ENCODE measurements around the gene TRPM3.
"Not testable (repeated sequence)": the region's sequence is repeated elsewhere in the genome, so short reads cannot be mapped to it uniquely, and the experiment has no call there.

Gene TRPM3

DNA sequence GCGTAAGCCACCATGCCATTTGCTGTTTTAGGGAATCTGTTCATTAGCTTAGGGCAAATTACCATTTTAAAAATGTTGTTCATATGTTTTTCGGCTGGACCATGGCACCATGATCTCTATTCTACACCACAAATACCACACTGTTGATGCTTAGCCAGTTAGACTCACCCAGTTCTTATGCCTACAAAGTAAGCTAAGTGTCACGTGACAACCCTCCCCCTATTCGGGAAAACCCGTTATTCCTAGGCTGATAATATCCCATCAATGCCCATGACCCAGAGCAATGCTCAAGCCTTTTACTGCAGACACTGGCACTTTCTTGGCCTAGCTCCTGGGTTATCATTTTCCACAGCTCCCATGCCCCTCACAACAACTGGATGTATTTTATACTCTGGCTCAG is 426.7 kb downstream of the TRPM3 start:
- DNase-seq (ENCODE audit: extremely low spot score, insufficient read length, low read depth), result no peak
- no peak for FAIRE-seq

DNA sequence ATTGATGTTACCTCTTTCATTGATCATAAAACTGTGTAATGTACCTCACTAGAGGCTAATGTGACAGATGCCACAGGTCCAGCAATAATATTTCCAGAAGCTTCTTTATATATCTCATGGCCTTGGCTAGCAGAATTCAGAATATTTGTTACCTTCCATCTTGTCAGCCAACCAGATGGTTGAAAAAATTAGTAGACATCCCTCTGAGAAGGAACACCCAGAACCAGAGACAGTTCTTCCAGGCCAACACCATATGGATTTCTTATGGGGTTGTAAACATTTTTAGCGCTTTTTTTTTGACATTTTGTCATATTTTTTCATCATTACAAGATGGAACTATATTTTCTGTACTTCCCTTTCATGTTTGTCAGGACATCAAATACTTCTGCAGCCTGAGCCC is 428.2 kb downstream of the TRPM3 start:
- FAIRE-seq (no peak), DNase-seq (ENCODE audit: extremely low spot score, insufficient read length, low read depth) (no peak)

DNA sequence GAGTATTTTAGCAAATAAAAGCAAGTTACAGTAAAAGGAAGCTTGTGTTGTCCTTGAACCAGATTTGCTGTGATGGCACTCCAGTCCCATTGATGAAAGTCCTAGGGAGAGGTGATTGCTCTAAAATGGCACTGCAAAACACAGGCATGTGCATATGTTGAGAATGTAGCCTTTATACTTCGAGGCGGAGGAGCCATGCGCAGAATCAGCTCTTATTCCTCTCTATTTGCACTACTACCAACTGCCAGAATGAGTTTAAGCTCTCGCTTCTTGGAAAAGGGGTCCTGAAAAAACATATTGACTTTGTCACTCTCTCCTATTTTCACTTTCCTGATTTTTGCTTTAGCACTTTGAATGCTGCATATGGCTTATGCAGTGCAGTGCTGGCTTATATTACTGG is 429.0 kb downstream of the TRPM3 start:
- DNase-seq (ENCODE audit: extremely low spot score, insufficient read length, low read depth) (no peak), FAIRE-seq (no peak)

DNA sequence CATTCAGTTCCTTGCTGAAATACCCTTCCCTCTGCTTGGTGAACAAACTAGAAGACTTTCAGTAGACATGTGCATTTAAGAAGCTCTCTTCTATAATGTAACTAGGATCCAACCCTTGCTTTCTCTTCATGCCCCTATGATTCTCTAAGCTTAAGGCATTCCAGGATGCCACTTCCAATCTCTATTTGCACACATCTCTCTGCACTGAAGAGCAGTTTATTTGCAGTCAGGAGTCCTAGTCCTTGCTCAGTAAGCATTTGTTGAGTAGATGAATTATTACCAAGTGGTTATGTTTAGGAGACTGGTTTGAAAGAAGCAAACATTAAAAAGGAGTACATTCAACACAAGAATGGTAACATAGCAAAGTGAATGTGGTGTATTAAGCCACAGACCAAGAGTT is 432.7 kb downstream of the TRPM3 start:
- DNase-seq (ENCODE audit: extremely low spot score, insufficient read length, low read depth) (no peak), FAIRE-seq (no peak)

DNA sequence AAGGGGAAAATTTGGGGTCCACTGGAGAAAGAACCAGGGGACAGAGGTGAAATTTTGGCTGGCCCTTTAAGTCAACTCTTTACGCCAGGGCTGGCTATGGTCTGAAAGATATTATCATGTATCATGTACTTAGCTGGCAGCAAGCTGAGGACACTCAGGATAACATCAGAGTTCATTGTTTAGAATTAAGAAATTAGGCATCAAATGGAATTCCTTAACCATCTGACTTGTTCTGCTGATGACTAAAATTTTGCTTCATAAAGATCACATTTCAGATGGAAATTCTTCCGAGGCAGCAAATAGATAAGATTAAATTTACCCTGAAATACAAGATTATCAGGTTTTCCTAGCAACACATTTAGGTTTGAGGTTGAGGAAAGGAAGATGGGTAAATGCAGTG is 437.6 kb downstream of the TRPM3 start:
- DNase-seq (ENCODE audit: extremely low spot score, insufficient read length, low read depth), result no peak
- FAIRE-seq, result no peak

DNA sequence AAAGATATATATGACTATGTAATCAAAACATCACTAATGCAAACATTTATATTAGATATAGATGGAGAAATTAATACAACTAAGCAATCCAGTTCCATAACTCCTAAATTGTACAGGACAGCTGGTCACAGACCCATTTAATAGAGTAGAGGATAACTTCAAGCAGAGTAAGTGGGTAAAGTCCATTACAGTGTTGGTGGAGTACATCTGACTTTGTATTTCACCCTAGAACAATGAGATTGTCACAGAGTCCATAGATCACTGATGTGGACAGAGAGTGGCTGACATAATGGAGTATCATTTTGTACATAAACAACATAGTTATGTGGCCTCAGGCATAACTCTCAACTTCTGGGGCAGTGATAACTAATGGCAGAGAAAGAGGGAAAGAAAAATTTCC is 439.1 kb downstream of the TRPM3 start:
- FAIRE-seq, result no peak
- DNase-seq (ENCODE audit: extremely low spot score, insufficient read length, low read depth), result no peak

DNA sequence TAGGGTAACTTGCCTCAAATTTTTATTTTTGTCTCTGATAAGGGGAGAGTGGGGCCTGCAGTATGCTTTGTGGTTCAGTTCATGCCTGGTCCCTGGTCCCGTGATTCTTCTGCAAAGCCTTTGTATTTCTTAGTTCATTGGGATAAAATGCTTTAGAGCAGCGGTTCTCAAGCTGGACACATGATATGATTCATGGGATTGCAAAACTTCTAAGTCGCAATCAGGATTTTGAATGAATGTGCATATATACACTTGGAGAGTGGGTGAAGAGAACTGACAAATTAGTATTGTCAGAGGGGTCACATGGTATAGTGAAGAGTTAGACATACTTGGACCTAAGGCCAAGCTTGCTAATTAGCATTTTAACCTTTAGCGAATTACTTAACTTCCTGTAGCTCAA is 441.6 kb downstream of the TRPM3 start:
- no peak for FAIRE-seq
- no peak for DNase-seq (ENCODE audit: extremely low spot score, insufficient read length, low read depth)

DNA sequence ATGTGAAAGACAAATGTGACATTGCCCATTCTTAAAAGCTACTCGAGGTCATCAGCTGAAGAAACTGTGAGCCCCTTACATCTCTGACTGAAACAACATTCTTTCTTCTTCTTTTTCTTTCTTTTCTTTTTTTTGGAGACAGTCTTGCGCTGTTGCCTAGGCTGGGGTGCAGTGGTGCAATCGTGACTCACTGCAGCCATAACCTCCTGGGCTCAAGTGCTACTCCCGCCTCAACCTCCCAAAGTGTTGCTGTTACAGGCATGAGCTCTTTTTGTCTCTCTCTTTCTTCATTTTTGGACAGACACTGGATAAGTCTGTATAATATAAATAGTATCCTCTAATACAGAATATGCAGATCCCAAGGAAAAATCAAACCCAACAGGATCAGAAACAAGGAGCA is 443.3 kb downstream of the TRPM3 start:
- no peak for FAIRE-seq

DNA sequence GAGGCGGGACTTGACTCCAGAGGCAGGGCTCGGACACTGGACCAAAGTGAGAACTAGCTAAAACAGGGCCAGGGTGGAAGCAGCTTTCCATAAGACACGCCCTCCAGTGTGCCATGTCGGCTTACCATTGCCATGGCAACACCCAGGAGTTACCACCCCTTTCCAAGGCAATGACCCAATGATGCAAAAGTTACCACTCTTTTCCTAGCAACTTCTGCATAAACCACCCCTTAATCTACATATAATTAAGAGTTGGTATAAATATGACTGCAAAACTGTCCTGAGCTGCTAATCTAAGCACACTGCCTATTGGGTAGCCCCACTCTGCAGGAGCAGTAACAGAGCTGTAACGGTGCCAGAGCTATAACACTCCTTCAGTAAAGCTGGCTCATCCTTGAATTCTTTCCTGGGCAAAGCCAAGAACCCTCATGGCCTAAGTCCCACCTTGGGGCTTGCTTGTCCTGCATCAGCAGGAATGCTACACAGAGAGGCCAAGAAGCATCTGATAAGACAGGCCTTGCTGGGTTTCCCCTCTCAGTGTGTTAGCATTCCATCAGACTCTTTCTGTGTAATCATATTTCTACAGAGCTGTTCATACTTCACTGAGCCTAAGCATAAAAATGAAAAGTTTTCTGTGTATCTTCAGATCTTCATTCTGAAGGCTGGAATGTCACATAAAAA is 444.2 kb downstream of the TRPM3 start:
- FAIRE-seq, result no peak
- DNase-seq (ENCODE audit: extremely low spot score, insufficient read length, low read depth), result no peak

More for the DNA sequence above, 443.3 kb downstream of the TRPM3 start:
- no peak for DNase-seq (ENCODE audit: extremely low spot score, insufficient read length, low read depth)

DNA sequence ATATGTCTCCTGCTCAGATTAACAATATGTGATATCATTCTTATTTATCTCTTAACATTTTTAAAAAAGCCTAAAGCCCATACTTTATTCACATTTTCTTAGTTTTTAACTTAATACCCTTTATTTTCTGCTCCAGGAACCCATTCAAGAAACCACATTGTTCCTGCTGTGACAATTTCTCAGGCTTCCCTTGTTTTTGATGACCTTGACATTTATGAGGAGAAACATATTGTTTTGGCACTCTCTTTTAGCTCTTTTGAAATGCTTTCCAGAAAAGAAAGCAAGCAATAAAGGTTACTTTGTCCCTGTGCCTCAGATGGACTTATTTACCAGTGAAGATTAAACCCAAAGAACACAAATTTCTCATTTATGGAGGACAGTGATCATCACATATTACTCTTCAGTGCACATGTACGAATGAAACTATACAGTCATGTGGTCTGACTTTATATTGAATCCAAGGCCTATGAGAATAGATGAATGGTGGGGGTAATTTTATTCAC is 445.5 kb downstream of the TRPM3 start:
- DNase-seq (ENCODE audit: extremely low spot score, insufficient read length, low read depth), result no peak
- FAIRE-seq, result no peak

DNA sequence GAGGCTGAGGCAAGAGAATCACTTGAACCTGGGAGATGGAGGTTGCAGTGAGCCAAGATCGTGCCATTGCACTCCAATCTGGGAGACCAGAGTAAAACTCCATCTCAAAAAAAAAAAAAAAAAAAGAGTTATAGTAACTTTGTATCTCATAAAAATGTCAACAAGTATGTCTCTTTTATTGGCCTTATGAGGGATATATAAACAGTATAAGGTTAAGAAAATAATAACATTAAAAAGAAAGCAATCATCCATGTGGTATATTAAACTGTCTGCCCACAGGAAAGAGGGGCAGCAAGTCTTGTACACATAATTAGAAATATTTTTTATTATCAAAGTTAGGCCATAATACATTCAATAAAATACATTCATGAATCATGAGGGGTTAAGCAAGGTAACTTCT is 447.6 kb downstream of the TRPM3 start:
- FAIRE-seq (no peak), DNase-seq (ENCODE audit: extremely low spot score, insufficient read length, low read depth) (no peak)

DNA sequence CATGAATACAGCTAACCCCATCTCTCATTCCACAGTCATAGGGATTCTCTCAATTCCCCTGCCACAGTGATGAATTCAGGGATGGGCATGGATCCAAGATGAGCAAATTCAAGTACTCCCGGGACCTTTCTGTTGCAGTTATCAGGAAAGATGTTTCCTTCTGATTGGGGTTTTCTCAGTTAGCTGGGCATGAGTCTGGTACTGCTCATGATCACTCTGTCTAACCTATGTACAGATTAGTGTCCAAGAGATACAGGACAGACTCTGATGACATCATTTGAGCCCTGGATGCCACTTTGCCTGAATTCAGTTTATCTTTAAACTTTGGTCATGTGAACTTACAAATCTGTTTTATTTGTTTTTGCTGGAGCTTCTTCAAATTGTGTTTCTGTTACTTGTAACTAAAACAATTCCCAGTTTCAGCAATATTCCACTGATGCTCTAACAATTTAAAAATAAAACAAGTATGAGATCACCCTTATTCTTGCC is 449.2 kb downstream of the TRPM3 start:
- FAIRE-seq, result no peak
- DNase-seq (ENCODE audit: extremely low spot score, insufficient read length, low read depth), result no peak

DNA sequence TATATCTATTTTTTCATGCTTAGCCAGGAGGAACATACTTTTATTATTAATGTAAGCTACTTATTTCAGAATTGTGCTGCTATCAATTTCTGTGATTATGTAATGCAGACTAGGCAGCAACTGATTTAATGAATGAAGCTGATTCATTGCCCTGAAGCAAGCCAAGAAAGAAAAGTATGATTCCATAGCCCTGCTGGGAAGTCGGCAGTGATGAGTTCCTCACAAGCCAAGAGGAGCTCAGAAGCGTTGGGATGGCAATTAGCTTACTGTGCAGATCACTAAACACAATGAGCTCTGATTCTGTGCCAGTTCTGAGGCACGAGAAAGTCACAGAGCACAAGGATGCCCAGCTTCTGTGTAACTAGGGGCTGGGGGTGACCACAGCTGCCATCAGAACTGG is 452.7 kb downstream of the TRPM3 start:
- DNase-seq (ENCODE audit: extremely low spot score, insufficient read length, low read depth), result no peak
- FAIRE-seq, result no peak

DNA sequence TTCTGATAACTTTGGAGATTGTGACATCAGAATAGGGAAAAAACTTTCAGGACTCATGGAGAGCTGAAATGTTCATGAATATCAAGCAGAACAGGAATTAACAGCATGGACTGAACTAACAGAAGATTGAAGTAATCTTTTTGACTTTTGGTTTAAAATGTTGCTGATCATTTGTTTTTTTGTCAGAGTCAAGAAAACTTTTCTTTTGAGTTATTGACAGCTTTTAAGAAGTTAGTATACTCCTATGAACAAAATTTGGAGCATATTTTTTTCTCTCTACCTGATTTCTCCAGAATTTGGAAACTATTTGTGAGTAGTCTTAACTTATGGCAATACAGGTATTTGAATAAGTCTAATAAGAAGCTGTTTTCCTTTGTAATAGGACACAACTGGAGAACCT is 462.7 kb downstream of the TRPM3 start:
- FAIRE-seq, result no peak

DNA sequence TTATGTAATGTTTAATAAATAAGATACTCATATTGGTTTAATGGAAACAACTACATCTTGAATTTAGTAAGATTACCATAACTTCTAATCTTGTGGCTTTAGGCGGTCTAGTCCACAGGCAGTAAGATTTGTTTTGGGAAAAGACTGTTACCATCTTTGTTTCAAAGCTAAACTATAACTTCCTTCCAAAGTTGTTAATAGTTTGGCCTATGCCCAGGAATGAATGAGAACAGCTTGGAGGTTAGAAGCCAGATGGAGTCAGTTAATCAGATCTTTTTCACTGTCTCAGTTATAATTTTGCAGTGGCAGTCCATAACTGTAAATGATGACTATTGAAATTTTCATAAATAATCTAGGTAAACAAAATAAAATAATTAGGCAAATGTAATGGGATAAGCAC is 465.1 kb downstream of the TRPM3 start:
- FAIRE-seq (no peak), DNase-seq (ENCODE audit: extremely low spot score, insufficient read length, low read depth) (no peak)

More for the DNA sequence above, 462.7 kb downstream of the TRPM3 start:
- no peak for DNase-seq (ENCODE audit: extremely low spot score, insufficient read length, low read depth)

DNA sequence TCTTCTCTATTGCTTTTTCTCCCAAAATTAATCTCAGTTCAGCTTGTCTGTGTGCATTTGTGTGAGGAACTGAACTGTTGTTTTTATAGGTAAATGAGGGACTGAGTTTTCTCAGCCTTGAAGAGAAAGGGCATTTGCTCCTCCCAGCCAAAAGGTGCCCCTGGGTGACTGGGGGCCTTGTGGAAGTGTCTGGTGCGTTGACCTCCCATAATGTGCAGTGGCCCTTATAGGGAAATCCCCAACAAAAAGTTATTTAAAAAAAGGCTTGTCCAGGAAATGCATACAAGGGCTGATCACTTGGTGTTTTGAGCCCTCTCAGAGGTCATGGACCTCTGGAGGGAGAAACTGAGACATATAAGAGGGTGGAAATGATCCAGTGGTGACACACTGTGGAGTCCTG is 467.3 kb downstream of the TRPM3 start:
- FAIRE-seq (no peak), DNase-seq (ENCODE audit: extremely low spot score, insufficient read length, low read depth) (no peak)

DNA sequence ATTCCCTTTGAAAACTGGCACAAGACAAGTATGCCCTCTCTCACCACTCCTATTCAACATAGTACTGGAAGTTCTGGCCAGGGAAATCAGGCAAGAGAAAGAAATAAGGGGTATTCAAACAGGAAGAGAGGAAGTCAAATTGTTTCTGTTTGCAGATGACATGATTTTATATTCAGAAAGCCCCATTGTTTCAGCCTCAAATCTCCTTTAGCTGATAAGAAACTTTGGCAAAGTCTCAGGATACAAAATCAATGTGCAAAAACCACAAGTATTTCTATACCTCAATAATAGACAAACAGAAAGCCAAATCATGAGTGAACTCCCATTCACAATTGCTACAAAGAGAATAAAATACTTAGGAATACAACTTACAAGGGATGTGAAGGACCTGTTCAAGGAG is 476.8 kb downstream of the TRPM3 start:
- DNase-seq (ENCODE audit: extremely low spot score, insufficient read length, low read depth); FAIRE-seq: not testable (repeated sequence)

DNA sequence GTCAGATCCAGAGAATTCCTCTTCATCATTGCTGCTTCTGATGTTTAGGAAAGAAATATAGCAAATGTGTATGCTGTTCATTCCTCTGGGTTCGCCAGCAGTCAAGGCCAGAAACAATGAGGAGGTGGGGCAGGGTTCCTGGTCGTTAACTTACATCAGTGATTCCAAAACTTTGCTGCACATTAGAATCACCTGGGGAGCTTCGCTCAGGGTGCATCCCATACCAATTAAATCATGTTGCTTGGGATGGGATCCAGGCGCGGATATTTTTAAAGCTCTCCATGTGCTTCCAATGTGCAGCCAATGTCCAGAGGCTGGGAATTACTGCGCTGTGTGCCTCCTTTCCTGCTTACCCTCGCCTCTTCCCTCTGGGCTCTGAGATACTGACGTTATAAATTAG is 479.1 kb downstream of the TRPM3 start:
- DNase-seq (ENCODE audit: extremely low spot score, insufficient read length, low read depth), result no peak
- no peak for FAIRE-seq

DNA sequence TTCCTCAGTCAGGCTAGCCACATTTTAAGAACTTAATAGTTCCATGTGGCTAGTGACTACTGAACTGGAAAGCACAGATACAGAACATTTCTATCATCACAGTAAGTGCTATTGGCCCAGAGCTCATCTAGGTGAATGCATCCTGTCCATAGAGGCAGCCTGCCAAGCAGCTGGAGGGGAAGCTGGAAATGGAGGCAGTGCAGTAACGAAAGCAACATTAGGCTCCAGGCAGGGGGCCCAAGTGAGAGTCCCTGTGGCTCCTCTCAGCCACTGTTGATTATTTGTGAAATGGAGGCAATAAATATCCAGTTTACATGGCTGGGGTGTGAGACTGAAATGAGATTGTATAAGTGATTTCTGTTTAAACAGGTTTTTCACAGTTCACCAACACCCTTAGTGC is 479.8 kb downstream of the TRPM3 start:
- FAIRE-seq (no peak), DNase-seq (ENCODE audit: extremely low spot score, insufficient read length, low read depth) (no peak)

DNA sequence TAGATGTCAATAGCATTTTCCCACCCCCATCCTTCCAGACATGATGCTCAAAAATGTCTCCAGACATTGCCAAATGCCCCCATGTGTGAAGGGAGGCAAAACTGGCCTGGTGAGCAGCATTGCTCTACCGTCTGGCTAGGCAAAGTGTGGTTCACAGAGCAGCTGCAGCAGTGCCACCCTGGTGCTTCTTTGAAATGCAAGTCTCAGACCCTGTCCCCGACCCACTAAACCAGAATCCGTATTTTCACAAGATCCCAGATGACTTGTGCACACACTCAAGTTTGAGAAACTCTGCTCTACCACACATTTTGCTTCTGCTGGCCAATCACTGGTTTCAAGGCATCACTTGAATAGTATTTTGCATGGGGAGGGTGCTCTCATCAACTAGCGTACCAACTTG is 480.4 kb downstream of the TRPM3 start:
- FAIRE-seq, result no peak
- DNase-seq (ENCODE audit: extremely low spot score, insufficient read length, low read depth), result no peak

DNA sequence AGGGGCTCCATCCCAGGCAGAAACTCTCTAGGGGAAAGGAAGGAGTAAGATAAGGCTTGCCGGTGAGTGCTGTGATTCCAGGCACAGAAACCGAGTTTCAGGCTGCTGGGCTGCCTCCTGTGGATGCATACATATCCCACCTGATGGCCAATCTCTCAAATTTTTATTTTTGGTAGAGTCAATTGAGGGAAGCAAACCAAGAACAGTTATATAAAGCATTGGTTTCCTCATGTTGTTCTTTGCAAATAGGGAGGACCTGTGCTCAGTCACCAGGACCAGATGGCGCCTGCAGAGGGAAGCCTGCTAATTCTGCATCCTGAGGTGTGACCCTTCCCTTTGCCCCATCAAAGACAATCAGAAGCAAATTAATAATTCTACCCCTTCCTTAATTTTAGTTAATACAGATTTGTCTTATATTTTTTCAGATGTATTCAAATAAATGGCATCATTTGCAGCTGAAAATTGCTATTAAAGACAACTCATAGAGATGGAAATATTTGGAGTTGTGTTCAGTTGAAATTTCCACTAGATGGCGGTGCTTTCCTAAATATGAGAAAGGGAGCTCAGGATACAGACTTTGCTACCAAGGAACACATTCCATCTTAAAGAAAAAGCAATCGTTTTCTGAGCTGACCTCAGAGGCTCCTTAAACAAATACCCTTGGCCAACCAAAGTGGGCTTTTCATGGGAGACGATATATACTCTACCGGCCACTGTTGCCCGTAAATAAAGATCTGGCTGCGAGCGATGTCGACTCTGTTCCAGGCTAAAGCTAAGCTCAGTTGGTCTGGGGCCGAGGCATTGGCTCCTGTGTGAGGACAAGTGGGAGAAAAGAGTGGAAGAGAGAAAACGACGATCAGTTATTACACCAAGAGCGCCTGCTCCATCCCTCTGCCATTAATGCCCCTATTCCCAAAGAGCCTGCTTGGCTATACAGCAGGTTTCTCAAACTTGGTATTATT is 481.3 kb downstream of the TRPM3 start:
- no peak for FAIRE-seq
- no peak for DNase-seq (ENCODE audit: extremely low spot score, insufficient read length, low read depth)

Measured in GM18507 (cell line).